Thoracic aorta (tissue), 2 donors: ENCODE results near the gene CRABP2. TPM values are rescaled to one million over a fixed set of nuclear protein-coding genes. Genes with fewer than 3 reads are reported as not detected.

Experiments
- ATAC-seq: fragments of 150-250 bp; one replicate; pipeline ENCODE4 v1.8.0; 2017; ENCODE audit warnings: low read depth; ENCODE audit not compliant: insufficient number of reproducible peaks, low FRiP score
- DNase-seq: peaks from one replicate; pipeline ENCODE4 v3.0.0-alpha.2; 2020; ENCODE audit warnings: low spot score
- H3K27ac ChIP-seq, 2 donors: fragments of 200-600 bp; sonication (generic); 1 replicate in 1 of 2; 2 replicates in 1 of 2; pipeline ENCODE4 v1.5.1; 2016; ENCODE audit warnings: mild to moderate bottlenecking in 2 of 2, moderate library complexity in 2 of 2
- H3K27me3 ChIP-seq: fragments of 200-600 bp; sonication (generic); replicated peaks from 2 replicates; pipeline ENCODE4 v1.6.0; 2016; ENCODE audit warnings: mild to moderate bottlenecking; ENCODE audit not compliant: insufficient read depth
- H3K36me3 ChIP-seq: fragments of 200-600 bp; sonication (generic); one replicate; pipeline ENCODE4 v1.5.1; 2016
- H3K4me1 ChIP-seq, 2 donors: fragments of 200-600 bp; sonication (generic); 1 replicate in 1 of 2; 2 replicates in 1 of 2; pipeline versions ENCODE4 v1.5.1 to v1.6.0; 2016; ENCODE audit warnings: low read depth in 2 of 2, mild to moderate bottlenecking in 1 of 2; ENCODE audit not compliant: control insufficient read depth in 1 of 2
- H3K4me3 ChIP-seq: fragments of 200-600 bp; sonication (generic); 2 replicates; pipeline ENCODE4 v1.5.1; 2016; ENCODE audit warnings: mild to moderate bottlenecking
- H3K9me3 ChIP-seq: fragments of 200-600 bp; sonication (generic); 2 replicates; pipeline ENCODE4 v1.5.1; 2016
- CTCF ChIP-seq: fragments of 200-600 bp; sonication (generic); IDR thresholded peaks from one replicate; pipeline ENCODE4 v1.5.1; 2019; ENCODE audit warnings: antibody characterized with exemption
- total RNA-seq, 2 donors: library from RNA; depleted of rRNA; stranded (reverse); fragments of >200 nt; gene quantifications; one replicate each; pipeline versions ENCODE4 v1.1.0 to v1.2.3, GENCODE V29; 2016

The CRABP2 gene
- total RNA-seq, 2 donors from 2014 or later = 1.3 to 7.0 TPM

- Histone ChIP-seq H3K4me3 (no peak overlapping the region), H3K36me3 (no peaks in the 10 kb centered on the region), H3K27ac (no peak overlapping the region), H3K4me1 (peaks cover 17 to 41% of the 10 kb centered on the region in 2 donors), H3K27me3 (no peaks in the 10 kb centered on the region), H3K9me3 (no peaks in the 10 kb centered on the region)
- no peak for TF ChIP-seq CTCF
- no peak for ATAC-seq
- no peak for DNase-seq
These were observed 49.4 kb downstream of the CRABP2 start for GRCh38 chr1:156655904-156656516.

- no peak overlapping the region for H3K27ac ChIP-seq
- no peak for DNase-seq
- H3K27me3 ChIP-seq = no peaks in the 10 kb centered on the region
- no peak overlapping the region for H3K4me3 ChIP-seq
- H3K36me3 ChIP-seq = no peaks in the 10 kb centered on the region
- H3K4me1 ChIP-seq = peaks cover 13 to 35% of the 10 kb centered on the region in 2 donors
- TF ChIP-seq CTCF = no peak
- H3K9me3 ChIP-seq = no peaks in the 10 kb centered on the region
- ATAC-seq = no peak
These were observed 50.1 kb downstream of the CRABP2 start for GRCh38 chr1:156655151-156655903.

- no peaks in the 10 kb centered on the region for H3K27me3 ChIP-seq
- no peaks in the 10 kb centered on the region for H3K9me3 ChIP-seq
- H3K27ac ChIP-seq = no peak overlapping the region
- H3K4me1 ChIP-seq = peaks cover 11 to 32% of the 10 kb centered on the region in 2 donors
- no peaks in the 10 kb centered on the region for H3K36me3 ChIP-seq
- ATAC-seq (no peak), DNase-seq (no peak)
- no peak overlapping the region for H3K4me3 ChIP-seq
- TF ChIP-seq CTCF = no peak
These were observed 50.7 kb downstream of the CRABP2 start for GRCh38 chr1:156654700-156655099.

- H3K27me3 ChIP-seq = no peaks in the 10 kb centered on the region
- no peak for ATAC-seq
- no peak overlapping the region for H3K4me3 ChIP-seq
- no peak for TF ChIP-seq CTCF
- H3K4me1 ChIP-seq = peaks cover 6 to 18% of the 10 kb centered on the region in 2 donors
- no peaks in the 10 kb centered on the region for H3K36me3 ChIP-seq
- DNase-seq = no peak
- no peaks in the 10 kb centered on the region for H3K9me3 ChIP-seq
- H3K27ac ChIP-seq = no peak overlapping the region
These were observed 52.4 kb downstream of the CRABP2 start for GRCh38 chr1:156652992-156653355.

- Histone ChIP-seq H3K9me3 (no peaks in the 10 kb centered on the region), H3K4me3 (no peak overlapping the region), H3K36me3 (no peaks in the 10 kb centered on the region), H3K27ac (no peak overlapping the region), H3K27me3 (no peaks in the 10 kb centered on the region), H3K4me1 (peaks cover 3 to 12% of the 10 kb centered on the region in 2 donors)
- ATAC-seq = no peak
- no peak for DNase-seq
- no peak for TF ChIP-seq CTCF
These were observed 53.0 kb downstream of the CRABP2 start for GRCh38 chr1:156652131-156652991.
